NCI-H748 (cell line): ENCODE results near the gene RBL2.
A peak's percentile ranks its signal among the peaks of the same experiment; 100 is the strongest.
"Not testable (repeated sequence)": the region's sequence is repeated elsewhere in the genome, so short reads cannot be mapped to it uniquely, and the experiment has no call there.

Source experiments
- DNase-seq: peaks from one replicate; lab custom pipeline; 2025; ENCODE audit not compliant: unreplicated experiment; lab: John Stamatoyannopoulos, UW

Gene RBL2, protein sequence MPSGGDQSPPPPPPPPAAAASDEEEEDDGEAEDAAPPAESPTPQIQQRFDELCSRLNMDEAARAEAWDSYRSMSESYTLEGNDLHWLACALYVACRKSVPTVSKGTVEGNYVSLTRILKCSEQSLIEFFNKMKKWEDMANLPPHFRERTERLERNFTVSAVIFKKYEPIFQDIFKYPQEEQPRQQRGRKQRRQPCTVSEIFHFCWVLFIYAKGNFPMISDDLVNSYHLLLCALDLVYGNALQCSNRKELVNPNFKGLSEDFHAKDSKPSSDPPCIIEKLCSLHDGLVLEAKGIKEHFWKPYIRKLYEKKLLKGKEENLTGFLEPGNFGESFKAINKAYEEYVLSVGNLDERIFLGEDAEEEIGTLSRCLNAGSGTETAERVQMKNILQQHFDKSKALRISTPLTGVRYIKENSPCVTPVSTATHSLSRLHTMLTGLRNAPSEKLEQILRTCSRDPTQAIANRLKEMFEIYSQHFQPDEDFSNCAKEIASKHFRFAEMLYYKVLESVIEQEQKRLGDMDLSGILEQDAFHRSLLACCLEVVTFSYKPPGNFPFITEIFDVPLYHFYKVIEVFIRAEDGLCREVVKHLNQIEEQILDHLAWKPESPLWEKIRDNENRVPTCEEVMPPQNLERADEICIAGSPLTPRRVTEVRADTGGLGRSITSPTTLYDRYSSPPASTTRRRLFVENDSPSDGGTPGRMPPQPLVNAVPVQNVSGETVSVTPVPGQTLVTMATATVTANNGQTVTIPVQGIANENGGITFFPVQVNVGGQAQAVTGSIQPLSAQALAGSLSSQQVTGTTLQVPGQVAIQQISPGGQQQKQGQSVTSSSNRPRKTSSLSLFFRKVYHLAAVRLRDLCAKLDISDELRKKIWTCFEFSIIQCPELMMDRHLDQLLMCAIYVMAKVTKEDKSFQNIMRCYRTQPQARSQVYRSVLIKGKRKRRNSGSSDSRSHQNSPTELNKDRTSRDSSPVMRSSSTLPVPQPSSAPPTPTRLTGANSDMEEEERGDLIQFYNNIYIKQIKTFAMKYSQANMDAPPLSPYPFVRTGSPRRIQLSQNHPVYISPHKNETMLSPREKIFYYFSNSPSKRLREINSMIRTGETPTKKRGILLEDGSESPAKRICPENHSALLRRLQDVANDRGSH

GRCh38 chr16:53434377-53435065, at the start of gene RBL2:
TSS of gene RBL2 (plus strand) at chr16:53434471. CDS start at chr16:53434557, 86 bp downstream.
- DNase-seq = peak; percentile 78

DNA sequence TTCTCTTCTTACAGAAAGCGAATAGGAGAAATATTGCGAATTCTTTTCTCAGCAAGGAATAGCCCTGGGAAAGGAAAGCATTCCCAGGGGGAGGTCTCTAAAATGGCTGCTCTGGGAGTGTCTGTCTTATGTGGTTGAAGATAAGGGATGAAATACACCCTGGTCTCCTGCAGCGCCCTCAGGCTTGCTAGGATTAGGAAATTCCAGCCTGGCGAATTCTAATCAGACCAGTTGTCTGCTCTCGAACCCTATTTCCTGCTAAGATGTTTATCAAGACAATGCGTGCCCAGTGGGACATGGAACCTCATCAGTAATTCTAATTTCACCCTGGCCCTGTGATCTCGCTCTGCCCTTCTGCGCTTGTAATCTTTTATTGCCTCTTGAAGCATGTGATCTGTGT, 49.7 kb upstream of the RBL2 start:
- not testable (repeated sequence) for DNase-seq

DNA sequence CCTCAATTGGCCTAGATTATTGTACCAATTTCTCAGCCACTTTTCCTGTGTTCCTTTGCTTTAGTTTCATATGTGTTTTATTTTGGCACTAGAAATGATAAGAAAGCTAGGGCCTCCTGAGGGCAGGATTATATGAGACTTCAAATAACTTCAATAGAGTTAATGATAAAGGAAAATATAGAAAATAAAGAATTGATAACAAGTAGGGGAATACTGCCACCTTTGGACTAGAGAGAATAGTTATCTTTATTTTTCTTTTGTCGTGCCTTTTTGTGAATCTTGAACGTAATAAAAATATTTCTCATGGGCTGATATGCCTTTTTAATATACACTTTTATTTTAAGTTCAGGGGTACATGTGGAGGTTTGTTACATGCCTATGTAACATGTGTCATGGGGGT, 29.3 kb upstream of the RBL2 start:
- DNase-seq = no peak

DNA sequence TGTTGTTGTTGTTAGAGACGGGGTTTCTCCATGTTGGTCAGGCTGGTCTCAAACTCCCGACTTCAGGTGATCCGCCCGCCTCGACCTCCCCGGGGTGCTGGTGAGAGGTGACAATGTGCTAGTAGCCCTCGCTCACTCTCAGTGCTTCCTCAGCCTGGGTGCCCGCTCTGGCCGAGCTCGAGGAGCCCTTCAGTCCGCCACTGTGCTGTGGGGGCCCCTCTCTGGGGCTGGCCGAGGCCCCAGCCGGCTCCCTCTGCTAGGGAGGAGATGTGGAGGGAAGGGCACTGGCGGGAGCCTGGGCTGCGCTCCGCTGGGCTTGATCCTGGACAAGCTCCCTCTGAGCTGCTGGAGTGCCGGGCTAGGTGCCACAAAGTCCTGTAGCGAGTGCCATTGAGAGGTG, 21.7 kb upstream of the RBL2 start:
- no peak for DNase-seq

- no peak for DNase-seq
Observed at GRCh38 chr16:53413864-53414263, 20.4 kb upstream of the RBL2 start.

GRCh38 chr16:53414381-53414780, 19.9 kb upstream of the RBL2 start:
- no peak for DNase-seq

DNA sequence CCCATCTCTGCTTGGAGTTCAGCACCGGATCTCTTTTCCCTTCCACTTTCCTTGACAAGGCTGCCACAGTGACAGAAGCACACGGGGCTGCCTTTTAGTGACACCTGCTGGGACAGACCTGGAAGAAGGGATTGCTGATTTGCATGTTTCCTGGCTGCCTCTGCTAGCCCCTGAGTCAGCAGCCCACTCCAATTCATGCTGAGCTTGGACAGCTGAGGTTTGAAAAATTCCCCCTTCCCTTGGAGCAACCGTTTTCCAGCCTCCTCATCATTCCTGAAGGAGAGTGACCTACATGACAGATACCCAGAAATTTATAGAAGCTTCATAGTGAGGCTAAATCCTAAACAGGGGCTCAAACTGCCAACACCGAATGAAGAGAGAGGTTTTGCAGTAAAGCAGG, 18.8 kb upstream of the RBL2 start:
- DNase-seq = peak; percentile 49

DNA sequence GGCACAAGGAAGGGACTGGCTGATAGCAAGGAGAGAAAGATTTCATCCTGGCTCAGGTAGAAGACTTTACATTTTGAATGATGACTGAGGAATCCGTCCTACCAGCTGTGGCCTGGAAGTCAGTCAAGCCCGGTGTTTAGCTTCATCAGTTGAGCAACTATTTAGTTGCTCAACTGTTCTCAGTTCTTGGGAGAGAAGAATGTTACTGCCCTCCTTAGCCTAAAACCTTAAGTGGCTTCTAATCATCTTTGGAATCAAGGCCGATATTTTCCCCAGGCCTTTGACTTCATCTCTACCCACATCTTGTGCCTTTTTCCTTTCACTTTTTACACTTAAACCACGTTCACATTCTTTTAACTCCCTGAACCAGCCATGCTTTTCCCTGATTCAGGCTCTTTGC, 17.3 kb upstream of the RBL2 start:
- DNase-seq = no peak

GRCh38 chr16:53417976-53418375, 16.3 kb upstream of the RBL2 start:
- no peak for DNase-seq

GRCh38 chr16:53419383-53419709, 14.9 kb upstream of the RBL2 start:
- DNase-seq = not testable (repeated sequence)

- no peak for DNase-seq
Observed at GRCh38 chr16:53421248-53421647, 13.0 kb upstream of the RBL2 start.

DNA sequence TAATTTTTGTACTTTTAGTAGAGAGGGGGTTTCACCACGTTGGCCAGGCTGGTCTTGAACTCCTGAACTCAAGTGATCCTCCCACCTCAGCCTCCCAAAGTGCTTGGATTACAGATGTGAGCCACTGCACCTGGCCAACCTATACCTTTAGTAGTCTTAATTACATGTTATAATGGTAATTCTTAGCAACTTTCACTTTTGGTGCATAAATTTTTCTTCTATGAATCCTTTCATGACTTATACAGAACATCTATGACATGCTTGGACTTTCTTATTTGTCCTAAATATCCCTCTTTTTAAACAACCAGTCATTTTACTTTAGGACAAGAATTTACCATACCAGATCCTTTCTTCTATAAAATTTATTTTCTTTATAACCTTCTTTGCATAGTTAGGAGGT, 10.3 kb upstream of the RBL2 start:
- peak; percentile 2 for DNase-seq

DNA sequence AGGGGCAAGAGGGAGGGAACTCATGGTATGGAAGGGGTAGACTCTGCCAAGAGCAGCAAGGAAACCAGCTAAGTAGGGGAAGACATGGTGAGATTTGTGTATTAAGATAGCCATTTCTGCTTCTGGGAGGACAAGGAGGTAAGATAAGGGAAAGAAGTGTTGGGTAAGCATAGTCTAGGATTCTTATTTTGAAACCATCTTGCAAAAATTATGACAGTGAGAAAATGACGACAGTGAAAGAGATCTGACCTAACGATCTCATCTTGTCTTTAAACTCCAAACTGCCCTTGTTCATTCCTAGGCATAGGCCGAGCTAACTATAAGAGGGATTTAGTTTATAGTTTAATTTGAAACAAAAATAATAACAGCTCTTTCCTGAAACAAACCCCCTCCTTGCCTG, 5.6 kb upstream of the RBL2 start:
- DNase-seq = no peak

DNA sequence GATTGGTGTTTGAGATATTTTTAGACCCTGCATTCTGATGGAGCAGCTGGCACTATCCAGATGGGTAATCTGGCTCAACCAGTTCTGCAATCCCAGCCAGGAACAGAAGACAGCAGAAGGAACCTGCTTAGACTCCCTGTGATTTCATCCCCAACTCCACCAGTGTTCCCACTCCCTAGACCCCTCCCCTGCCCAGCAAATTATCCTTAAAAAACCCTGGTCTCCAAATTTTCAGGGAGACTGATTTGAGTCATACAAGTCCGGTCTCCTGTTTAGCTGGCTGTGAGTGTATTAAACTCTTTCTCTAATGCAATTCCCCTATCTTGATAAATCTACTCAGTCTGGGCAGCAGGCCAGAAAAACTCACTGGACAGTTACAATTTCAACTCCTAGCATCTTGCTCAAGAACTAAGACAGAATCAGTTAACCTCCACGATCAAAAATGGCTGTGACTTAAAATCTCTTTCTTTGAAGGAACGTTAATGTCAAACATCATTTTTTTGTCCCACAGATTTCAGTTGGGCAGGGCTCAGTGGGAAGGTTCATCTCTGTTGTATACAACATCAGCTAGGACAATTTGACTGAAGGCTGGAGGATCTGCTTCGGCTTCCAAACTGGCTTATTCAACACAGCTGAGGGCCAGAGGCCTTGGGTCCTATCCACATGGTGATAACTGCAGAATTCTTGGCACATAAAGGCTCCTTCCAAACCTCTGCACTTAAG, 4.9 kb upstream of the RBL2 start:
- DNase-seq = no peak

GRCh38 chr16:53430363-53430762, 3.9 kb upstream of the RBL2 start:
- no peak for DNase-seq

DNA sequence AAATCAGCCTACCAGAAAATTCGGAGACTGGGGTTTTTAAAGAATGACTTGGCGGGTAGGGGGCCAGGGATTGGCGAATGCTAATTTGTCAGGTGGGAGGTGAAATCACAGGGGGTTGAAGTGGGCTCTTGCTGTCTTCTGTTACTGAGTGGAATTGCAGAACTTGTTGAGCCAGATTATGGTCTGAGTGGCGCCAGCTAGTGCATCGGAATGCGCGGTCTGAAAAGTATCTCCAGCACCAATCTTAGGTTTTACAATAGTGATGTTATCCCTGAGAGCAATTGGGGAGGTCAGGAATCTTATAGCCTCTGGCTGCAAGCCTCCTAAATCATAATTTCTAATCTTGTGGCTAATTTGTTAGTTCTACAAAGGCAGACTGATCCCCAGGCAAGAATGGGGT, 762 bp upstream of the RBL2 start:
- no peak for DNase-seq

- no peak for DNase-seq
Observed at GRCh38 chr16:53433930-53434376, 318 bp upstream of the RBL2 start.

DNA sequence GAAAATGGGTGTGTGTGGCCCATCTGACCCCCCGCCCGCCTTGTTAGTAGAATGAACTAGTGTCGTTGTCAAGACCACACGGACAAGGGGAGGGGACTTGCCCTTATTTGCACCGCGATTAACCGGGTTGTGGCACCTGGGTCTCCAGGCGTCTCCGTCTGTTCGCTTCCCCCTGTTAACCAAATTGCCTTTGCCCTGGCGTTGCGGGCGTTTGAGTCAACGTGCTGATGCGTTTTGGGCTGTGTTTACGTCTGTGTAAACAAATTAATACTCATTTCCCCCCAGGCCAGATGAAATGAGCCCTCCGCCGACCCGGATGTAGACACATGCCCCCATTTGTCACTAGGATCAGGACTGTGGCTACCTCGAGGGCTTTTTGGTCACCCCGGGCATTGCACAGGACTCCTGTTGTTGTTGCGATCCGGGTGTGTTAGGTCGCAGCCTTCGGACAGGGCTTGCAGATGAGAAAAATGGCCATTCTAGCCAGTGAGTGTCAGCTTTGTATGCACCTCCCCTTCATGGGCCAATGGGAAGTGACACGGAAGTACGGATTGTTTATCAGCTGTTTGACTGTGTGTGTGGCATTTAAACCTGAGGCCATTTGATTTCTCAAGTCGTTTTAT, 906 bp downstream of the RBL2 start:
- peak; percentile 80 for DNase-seq

DNA sequence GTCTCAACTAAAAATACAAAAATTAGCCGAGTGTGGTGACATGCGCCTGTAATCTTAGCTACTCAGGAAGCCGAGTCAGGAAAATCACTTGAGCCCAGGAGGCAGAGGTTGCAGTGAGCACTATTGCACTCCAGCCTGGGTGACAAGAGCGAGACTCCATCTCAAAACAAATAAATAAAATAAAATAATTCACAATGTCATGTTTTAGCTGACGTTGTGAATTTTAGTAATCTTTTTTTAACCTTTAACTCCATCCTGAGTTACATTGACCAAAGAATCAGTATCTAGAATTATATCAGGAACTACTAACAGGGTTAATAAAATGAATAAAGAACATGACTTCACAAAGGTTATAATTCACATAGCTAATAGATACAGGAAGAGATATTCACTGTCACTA, 5.9 kb downstream of the RBL2 start:
- DNase-seq = no peak

GRCh38 chr16:53445534-53445933, 11.3 kb downstream of the RBL2 start:
- no peak for DNase-seq
